Measurements from ENCODE around the gene PIMREG.
A peak's percentile ranks its signal among the peaks of the same experiment; 100 is the strongest.

The PIMREG gene

DNA sequence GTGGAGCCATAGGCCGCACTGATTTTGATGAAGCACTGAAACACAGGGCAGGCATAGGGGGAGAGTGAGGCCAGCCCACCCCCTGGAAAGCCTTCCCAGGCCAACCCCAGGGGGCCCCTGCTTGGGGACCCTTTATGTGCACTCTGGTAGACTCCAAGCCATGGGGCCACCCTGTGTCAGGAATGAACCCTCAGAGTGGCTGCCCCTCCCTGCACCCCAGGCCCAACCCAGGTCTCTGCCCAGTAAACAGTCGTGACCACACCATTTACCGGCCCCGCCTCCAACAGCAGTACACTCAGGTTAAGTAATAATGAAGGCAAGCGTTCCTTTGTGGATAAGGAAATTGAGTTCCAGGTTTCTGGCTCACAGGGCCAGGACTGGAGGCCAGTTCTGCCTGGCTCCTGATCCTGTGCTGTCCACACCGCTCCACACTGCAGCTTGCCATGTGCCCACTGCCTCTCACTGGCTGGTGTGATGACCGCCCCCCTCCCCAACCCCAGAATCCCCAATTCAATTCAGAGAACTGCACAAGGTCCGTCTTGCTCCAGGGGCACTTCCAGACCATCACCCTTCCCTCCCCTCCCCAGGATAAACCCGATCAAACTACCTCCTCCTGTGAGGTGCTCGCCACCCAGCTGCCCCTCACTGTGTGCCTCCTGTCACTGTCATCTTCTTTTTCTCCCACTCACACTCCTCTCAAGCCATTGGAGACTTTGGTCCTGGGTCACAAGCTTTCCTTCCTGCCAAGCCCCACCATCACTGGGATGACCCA lies 13.6 kb downstream of the PIMREG start:
- DNase-seq (ENCODE audit: low read depth, low spot score): no peak
- no peak overlapping the region for H3K4me3 ChIP-seq (ENCODE audit: low read length)

GRCh38 chr17:6458460-6458950 lies 14.2 kb downstream of the PIMREG start:
- DNase-seq (ENCODE audit: low read depth, low spot score): no peak
- no peak overlapping the region for H3K4me3 ChIP-seq (ENCODE audit: low read length)

DNA sequence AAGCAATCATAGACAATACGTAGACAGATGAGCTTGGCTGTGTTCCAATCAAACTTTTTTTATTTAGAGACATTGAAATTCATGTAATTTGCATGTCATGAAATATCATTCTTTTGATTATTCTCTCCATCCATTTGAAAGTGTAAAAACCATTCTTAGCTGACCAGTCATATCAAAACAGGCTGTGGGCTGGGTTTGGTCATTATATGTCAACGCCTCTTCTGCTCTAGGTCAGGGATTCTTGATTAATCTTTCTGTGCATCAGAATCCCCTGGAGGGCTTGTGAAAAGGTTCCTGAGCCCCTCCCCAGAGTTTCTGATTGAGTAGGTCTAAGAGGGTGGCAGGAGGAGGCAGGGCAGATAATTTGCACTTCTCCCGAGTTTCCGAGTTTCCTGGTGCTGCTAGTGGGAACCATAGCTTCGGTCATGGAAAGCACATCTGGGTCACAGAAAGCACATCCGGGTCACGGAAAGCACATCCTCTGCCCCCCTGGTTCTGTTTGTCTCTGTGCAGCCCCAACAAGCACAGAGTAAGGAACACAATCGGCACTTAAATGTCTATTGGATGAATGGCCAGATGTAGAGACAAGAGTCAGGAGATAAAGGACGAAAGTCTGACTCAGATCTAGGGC lies 16.4 kb downstream of the PIMREG start:
- H3K4me3 ChIP-seq (ENCODE audit: low read length): no peak overlapping the region
- no peak for DNase-seq (ENCODE audit: low read depth, low spot score)

- H3K4me3 ChIP-seq (ENCODE audit: low read length): no peak overlapping the region
- no peak for DNase-seq (ENCODE audit: low read depth, low spot score)
Measured at GRCh38 chr17:6461246-6461645, 17.0 kb downstream of the PIMREG start.

- no peak overlapping the region for H3K4me3 ChIP-seq (ENCODE audit: low read length)
- peak; percentile 56 for DNase-seq (ENCODE audit: low read depth, low spot score)
Measured at GRCh38 chr17:6461792-6462524, 17.7 kb downstream of the PIMREG start.

DNA sequence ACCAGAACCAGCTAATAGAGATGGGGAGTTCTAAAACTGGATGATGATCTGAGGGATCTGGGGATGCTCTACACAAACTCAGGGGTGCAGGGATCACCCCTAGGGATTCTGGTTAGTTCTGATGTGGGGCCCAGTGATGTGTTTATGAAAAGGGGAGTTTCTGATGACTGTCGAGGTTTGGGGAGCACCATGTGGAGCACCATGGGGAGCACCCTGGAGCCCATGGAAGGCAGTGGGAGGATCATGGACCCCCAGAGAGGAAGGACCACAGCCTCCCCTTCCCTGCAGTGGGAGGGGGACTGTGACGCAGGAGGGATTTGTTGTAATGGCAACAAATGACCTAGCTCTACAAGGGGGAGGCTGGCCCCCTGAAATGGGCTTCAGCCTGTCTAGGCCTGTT lies 18.4 kb downstream of the PIMREG start:
- DNase-seq (ENCODE audit: low read depth, low spot score): no peak
- no peak overlapping the region for H3K4me3 ChIP-seq (ENCODE audit: low read length)

- no peak overlapping the region for H3K4me3 ChIP-seq (ENCODE audit: low read length)
- no peak for DNase-seq (ENCODE audit: low read depth, low spot score)
Measured at GRCh38 chr17:6463616-6464445, 19.6 kb downstream of the PIMREG start.

- DNase-seq (ENCODE audit: low read depth, low spot score): no peak
- no peak overlapping the region for H3K4me3 ChIP-seq (ENCODE audit: low read length)
Measured at GRCh38 chr17:6464446-6465041, 20.3 kb downstream of the PIMREG start.

DNA sequence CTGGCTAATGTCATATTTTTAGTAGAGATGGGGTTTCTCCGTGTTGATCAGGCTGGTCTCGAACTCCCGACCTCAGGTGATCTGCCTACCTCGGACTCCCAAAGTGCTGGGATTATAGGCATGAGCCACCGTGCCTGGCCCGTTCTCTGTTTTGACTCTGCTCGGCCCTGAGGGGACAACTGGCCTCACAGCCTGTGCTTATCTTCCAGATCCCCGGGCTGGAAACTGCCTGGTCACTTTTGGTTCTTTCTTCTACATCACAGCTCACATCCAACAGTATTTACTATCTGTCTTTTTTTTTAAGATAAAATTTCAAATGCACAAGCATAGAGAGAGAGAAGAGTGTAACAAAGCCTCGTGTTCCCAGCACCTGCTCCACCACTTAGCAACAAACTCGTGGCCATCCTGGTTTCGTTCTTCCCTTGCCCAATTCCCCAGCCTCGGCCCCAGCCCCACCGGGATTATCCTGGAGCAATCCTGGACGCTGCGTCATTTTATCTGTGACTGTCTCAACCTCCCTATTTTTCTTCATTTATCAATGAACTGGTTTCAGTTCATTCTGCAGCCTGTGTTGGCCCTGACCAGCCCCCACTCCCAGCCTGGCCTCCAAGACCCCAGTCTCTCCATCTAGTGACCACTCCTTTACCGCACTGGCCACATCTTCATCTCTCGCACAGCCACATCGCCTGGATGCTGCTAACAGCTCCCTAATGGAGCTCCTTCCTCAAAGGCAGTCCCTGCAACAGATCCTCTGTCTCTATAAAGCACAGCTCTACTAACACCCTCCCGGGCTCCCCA lies 21.1 kb downstream of the PIMREG start:
- DNase-seq (ENCODE audit: low read depth, low spot score): no peak
- H3K4me3 ChIP-seq (ENCODE audit: low read length): no peak overlapping the region

- H3K4me3 ChIP-seq (ENCODE audit: low read length): no peak overlapping the region
- no peak for DNase-seq (ENCODE audit: low read depth, low spot score)
Measured at GRCh38 chr17:6467567-6467966, 23.3 kb downstream of the PIMREG start.

DNA sequence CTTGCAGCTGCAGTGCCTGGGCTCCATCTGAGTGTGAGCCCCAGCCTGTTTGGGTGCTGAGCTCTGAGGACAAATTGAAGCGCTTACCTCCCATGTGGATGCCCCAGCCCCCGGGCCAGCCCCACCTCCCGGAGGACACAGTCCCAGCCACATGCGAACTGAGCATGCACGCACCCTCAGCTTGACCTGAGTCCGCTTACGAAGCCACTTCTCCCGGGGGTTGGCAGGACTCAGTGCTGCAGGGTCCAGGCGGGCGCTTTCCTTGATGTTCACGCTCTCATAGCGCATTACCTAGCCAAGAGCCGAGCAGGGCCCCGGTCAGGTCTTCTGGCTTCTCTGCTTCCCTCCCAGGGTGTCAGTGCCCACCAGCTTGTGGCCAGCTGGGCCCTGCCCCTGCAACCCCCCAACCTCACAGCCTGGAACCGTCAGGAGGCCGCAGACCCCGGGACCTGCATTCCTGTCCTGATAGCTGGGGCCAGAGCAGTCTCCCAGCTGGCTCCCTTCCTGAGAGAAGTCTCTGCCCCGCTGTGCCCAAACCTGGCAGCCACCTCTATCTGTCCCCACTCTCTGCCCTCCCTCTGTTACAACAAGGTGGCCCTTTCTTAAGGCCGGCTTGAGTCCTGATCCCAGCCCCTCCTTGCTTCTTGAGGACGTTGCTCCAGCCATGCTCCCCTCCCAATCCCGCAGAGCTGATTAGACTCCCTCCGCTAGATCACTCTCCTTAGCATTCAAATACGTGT lies 24.0 kb downstream of the PIMREG start:
- no peak for DNase-seq (ENCODE audit: low read depth, low spot score)
- no peak overlapping the region for H3K4me3 ChIP-seq (ENCODE audit: low read length)

DNA sequence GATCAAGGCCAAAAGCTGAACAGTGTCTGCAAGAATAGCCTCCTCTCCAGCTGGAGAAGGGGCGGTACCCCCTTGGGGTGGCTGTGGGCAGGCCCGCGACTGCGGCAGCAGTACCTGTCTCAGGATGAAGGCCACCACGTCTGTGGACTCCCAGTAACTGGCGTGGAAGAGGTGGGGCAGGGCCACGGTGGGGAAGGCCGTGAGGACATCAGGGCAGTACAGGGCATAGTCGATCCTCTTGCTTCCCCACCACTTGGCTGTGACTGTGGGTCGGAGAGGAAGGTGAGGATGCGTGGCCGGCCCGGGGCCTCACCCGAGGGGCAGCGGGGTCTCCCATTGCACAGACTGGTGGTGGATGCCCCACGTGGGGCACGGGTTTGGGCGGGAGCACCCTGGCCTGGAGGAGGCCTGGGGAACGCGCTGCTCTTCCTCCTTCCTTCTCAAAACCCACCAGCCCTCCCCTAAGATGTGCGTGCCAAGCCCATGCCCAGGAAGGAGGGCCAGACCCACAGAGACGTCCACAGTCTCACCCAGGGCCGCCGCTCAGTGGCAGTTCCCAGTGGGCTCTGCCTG lies 26.0 kb downstream of the PIMREG start:
- no peak overlapping the region for H3K4me3 ChIP-seq (ENCODE audit: low read length)
- DNase-seq (ENCODE audit: low read depth, low spot score): no peak

DNA sequence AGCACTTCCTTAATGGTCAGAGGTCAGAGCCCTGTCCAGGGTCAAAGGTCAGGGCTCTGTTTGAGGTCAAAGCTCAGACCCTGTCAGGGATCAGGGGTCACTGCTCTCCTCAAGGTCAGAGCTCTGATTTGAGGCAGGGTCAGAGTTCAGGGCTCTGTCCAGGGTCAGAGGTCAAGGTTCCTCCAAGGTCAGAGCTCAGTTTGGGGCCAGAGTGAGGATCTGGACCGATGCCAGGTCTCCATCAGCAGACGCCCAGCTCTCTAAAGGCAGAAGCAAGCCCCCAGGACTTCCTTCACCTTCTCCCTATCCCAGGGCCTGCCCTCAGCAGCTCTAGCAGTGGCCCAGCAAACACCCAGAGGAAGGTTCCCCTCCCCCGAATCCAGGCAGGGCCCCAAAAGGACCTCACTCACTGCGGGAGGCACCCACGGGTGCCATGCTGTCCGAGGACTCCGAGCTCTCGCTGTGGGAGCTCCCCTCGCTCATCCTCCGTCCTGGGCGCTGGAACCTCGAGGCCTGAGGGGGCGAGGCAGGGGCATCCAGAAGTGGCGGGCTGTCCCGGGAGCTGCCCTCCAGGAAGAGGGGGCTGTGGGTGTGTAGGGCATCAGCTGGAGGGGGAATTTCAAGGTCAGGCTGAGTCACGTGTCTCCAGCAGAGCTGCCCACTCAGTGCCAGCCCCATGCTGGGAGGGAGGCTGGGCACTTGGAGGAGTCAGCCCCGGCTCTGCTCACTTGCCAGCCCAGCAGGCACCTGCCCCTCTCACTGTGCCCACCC lies 26.7 kb downstream of the PIMREG start:
- DNase-seq (ENCODE audit: low read depth, low spot score): no peak
- H3K4me3 ChIP-seq (ENCODE audit: low read length): no peak overlapping the region

DNA sequence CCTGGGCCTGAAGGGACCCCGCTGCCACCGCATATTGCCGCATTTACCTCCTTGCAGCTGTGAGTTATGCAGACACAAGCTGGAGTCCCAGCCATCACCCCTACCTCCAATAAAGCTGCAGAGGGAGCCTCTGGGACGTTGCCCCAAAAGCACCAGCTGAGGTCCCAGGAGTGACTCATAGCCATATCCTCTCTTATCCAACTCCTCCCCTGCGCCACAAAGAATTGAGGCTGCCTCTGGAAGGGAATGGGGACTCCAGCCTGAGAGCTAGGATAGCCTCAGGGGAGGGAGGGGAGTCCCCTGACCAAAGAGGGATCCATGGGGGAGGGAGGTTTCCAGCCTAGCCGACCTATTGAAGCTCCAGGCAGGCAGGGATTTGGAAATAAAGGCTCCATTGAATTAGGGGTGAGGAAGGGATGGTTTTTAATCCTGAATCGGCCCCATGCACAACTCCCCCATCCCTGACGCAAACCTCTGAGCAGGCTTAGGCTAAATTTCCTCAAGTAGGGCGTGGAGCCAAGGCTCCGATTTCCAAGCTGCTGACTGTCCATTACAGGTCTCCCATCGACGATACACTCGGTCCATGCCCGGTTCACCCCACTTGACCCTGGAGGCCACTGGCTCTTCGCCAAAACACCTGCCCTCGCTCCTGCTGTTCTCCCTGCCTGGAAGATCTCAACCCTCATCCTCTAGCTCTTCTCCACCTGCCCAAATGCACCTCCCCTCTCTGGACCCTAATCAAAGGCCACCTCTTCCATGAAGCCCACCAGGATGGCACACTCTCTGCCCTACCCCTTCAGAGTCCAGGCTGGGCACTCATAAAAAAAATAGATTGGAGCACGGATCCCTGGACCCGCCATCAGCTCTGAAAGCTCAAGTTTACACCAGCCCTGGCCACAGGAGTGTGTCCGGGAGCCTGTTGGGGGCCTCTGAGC lies 27.5 kb downstream of the PIMREG start:
- no peak overlapping the region for H3K4me3 ChIP-seq (ENCODE audit: low read length)
- DNase-seq (ENCODE audit: low read depth, low spot score): no peak

- DNase-seq (ENCODE audit: low read depth, low spot score): no peak
- H3K4me3 ChIP-seq (ENCODE audit: low read length): no peak overlapping the region
Measured at GRCh38 chr17:6472517-6472916, 28.3 kb downstream of the PIMREG start.

All from Jurkat, Clone E6-1 (cell line).